A549 (cell line): ENCODE measurements around the gene UNC45B.

Source experiments
- CEBPB ChIP-seq, 2 experiments: fragments of >200 bp in 1 of 2; sonication (Bioruptor Twin) in 1 of 2; formaldehyde crosslinking in 1 of 2; IDR thresholded peaks; 2 replicates each; pipeline ENCODE4 v1.6.1; 2012 to 2016
- EP300 ChIP-seq, 2 experiments: fragments of >200 bp; sonication (Bioruptor Twin); formaldehyde crosslinking; IDR thresholded peaks; 2 replicates in 1 of 2; 3 replicates in 1 of 2; pipeline ENCODE4 v1.6.1; 2016 to 2017
- FOSL2 ChIP-seq, 2 experiments: fragments of 450-650 bp in 1 of 2; fragments of >200 bp in 1 of 2; sonication (Bioruptor Twin) in 1 of 2; formaldehyde crosslinking; IDR thresholded peaks; 2 replicates each; pipeline versions ENCODE4 v1.5.0 to v1.6.1; 2016 to 2020; ENCODE audit warnings: mild to moderate bottlenecking in 1 of 2, moderate library complexity in 1 of 2
- MAFK ChIP-seq: fragments of 450-650 bp; IDR thresholded peaks from 2 replicates; pipeline ENCODE4 v1.6.1; 2014; ENCODE audit not compliant: partially characterized antibody
- MAZ ChIP-seq: fragments of 150-350 bp; IDR thresholded peaks from 2 replicates; pipeline ENCODE4 v1.6.1; 2014; ENCODE audit warnings: antibody characterized with exemption, low read depth, low read length, borderline replicate concordance
- NR3C1 ChIP-seq: fragments of >200 bp; sonication (Bioruptor Twin); formaldehyde crosslinking; IDR thresholded peaks from 3 replicates; pipeline ENCODE4 v1.6.1; 2017
- POLR2A ChIP-seq: IDR thresholded peaks from 2 replicates; pipeline ENCODE4 v1.6.1; 2012; ENCODE audit warnings: mild to moderate bottlenecking, low read length
- RAD21 ChIP-seq, 2 experiments: fragments of >200 bp in 1 of 2; sonication (Bioruptor Twin) in 1 of 2; formaldehyde crosslinking in 1 of 2; IDR thresholded peaks in 1 of 2; conservative IDR thresholded peaks in 1 of 2; 2 replicates in 1 of 2; 3 replicates in 1 of 2; pipeline ENCODE4 v1.6.1; 2012 to 2018; ENCODE audit warnings: inconsistent platforms in 1 of 2
- RFX5 ChIP-seq: fragments of 450-650 bp; IDR thresholded peaks from 2 replicates; pipeline ENCODE4 v1.7.1; 2014; ENCODE audit warnings: antibody characterized with exemption, mild to moderate bottlenecking, moderate library complexity
- SMC3 ChIP-seq: fragments of >200 bp; sonication (Bioruptor Twin); formaldehyde crosslinking; IDR thresholded peaks from 3 replicates; pipeline ENCODE4 v1.6.1; 2018; ENCODE audit warnings: inconsistent platforms
- TF ChIP-seq, protein P1 (sequence below): fragments of >200 bp; sonication (Bioruptor Twin); formaldehyde crosslinking; IDR thresholded peaks from 3 replicates; pipeline ENCODE4 v1.5.1; 2016
- TF ChIP-seq, protein P2 (sequence below): fragments of 450-650 bp; IDR thresholded peaks from 2 replicates; pipeline ENCODE4 v1.6.1; 2014; ENCODE audit warnings: antibody characterized with exemption
- TF ChIP-seq, protein P3 (sequence below): IDR thresholded peaks from 2 replicates; pipeline ENCODE4 v1.6.1; 2012

DNA sequence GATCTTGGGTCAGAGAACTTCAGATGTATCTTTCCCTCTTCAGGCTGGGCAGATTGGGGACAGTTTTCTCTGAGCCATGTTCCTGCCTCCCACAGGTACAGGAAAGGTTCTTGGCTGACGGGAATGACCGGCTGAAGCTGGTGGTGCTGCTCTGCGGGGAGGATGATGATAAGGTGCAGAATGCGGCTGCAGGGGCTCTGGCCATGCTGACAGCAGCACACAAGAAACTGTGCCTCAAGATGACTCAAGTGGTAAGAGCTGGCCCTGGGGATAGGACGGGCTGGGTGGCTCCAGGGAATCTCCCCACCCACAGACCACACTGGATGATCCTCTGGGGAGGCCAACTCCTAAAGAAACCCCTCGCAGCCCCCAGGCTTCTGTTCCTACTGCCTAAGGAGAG, 35.7 kb downstream of the UNC45B start:
- TF ChIP-seq, protein P1, sequence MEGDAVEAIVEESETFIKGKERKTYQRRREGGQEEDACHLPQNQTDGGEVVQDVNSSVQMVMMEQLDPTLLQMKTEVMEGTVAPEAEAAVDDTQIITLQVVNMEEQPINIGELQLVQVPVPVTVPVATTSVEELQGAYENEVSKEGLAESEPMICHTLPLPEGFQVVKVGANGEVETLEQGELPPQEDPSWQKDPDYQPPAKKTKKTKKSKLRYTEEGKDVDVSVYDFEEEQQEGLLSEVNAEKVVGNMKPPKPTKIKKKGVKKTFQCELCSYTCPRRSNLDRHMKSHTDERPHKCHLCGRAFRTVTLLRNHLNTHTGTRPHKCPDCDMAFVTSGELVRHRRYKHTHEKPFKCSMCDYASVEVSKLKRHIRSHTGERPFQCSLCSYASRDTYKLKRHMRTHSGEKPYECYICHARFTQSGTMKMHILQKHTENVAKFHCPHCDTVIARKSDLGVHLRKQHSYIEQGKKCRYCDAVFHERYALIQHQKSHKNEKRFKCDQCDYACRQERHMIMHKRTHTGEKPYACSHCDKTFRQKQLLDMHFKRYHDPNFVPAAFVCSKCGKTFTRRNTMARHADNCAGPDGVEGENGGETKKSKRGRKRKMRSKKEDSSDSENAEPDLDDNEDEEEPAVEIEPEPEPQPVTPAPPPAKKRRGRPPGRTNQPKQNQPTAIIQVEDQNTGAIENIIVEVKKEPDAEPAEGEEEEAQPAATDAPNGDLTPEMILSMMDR: no peak
- TF ChIP-seq MAFK (no peak), RAD21 (conservative IDR thresholded peaks at IDR 0.05 in 1 of 2, IDR thresholded peaks at IDR 0.05 in 1 of 2) (no peak), RFX5 (no peak), EP300 (IDR thresholded peaks at IDR 0.05) (no peak), SMC3 (no peak), NR3C1 (no peak), POLR2A (no peak), CEBPB (IDR thresholded peaks at IDR 0.05) (no peak), MAZ (no peak), FOSL2 (IDR thresholded peaks at IDR 0.05) (no peak), FOSL2 (CRISPR knock-in tag; IDR thresholded peaks at IDR 0.05) (no peak)
- TF ChIP-seq, protein P2, sequence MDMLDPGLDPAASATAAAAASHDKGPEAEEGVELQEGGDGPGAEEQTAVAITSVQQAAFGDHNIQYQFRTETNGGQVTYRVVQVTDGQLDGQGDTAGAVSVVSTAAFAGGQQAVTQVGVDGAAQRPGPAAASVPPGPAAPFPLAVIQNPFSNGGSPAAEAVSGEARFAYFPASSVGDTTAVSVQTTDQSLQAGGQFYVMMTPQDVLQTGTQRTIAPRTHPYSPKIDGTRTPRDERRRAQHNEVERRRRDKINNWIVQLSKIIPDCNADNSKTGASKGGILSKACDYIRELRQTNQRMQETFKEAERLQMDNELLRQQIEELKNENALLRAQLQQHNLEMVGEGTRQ: no peak
- TF ChIP-seq, protein P3, sequence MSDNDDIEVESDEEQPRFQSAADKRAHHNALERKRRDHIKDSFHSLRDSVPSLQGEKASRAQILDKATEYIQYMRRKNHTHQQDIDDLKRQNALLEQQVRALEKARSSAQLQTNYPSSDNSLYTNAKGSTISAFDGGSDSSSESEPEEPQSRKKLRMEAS: no peak
